Neuronal stem cell (in vitro differentiated cells): ENCODE data around the gene TTBK1.

Experiments
- DNase-seq: peaks from one replicate; pipeline ENCODE4 v3.0.0-alpha.2; 2013; ENCODE audit warnings: low spot score
- H2AFZ ChIP-seq: one replicate; pipeline ENCODE4 v1.6.1; 2013; ENCODE audit warnings: mild to moderate bottlenecking, low read length, inconsistent platforms
- H2AK5ac ChIP-seq: 2 replicates; pipeline ENCODE4 v1.6.1; 2013; ENCODE audit warnings: low read depth, mild to moderate bottlenecking, inconsistent platforms, low read length, moderate library complexity, mixed read lengths
- H2BK120ac ChIP-seq: 2 replicates; pipeline ENCODE4 v1.6.1; 2013; ENCODE audit warnings: low read depth, mild to moderate bottlenecking, inconsistent platforms, low read length, moderate library complexity, mixed read lengths
- H2BK12ac ChIP-seq: one replicate; pipeline ENCODE4 v1.6.1; 2013; ENCODE audit warnings: low read length, inconsistent platforms
- H2BK15ac ChIP-seq: 2 replicates; pipeline ENCODE4 v1.6.1; 2013; ENCODE audit warnings: mild to moderate bottlenecking, low read length, inconsistent platforms, mixed read lengths
- H2BK5ac ChIP-seq: one replicate; pipeline ENCODE4 v1.6.1; 2013; ENCODE audit warnings: inconsistent platforms, mild to moderate bottlenecking, low read length, moderate library complexity
- H3K14ac ChIP-seq: one replicate; pipeline ENCODE4 v1.6.1; 2013; ENCODE audit warnings: low read length, inconsistent platforms
- H3K18ac ChIP-seq: 2 replicates; pipeline ENCODE4 v1.6.1; 2013; ENCODE audit warnings: low read length, inconsistent platforms
- H3K23ac ChIP-seq: 2 replicates; pipeline ENCODE4 v1.6.1; 2013; ENCODE audit warnings: low read depth, mild to moderate bottlenecking, mixed read lengths, low read length, inconsistent platforms; ENCODE audit not compliant: poor library complexity
- H3K27ac ChIP-seq: replicated peaks from 3 replicates; pipeline ENCODE4 v1.5.1; 2013; ENCODE audit warnings: low read length, inconsistent platforms
- H3K27me3 ChIP-seq, 3 experiments: 2 replicates each; pipeline ENCODE4 v1.6.1; 2013; ENCODE audit warnings: low read length in 3 of 3, mild to moderate bottlenecking in 2 of 3, inconsistent platforms in 1 of 3, low read depth in 1 of 3, mixed read lengths in 1 of 3, moderate library complexity in 1 of 3; ENCODE audit not compliant: control insufficient read depth in 3 of 3, insufficient read depth in 3 of 3
- H3K36me3 ChIP-seq, 2 donors: replicated peaks in 1 of 2; 2 replicates each; pipeline ENCODE4 v1.6.1; 2013; ENCODE audit warnings: low read length in 2 of 2; ENCODE audit not compliant: control insufficient read depth in 2 of 2, insufficient read depth in 2 of 2
- H3K4ac ChIP-seq: 2 replicates; pipeline ENCODE4 v1.6.1; 2013; ENCODE audit warnings: inconsistent platforms, mild to moderate bottlenecking, low read length, moderate library complexity
- H3K4me1 ChIP-seq, 2 donors: 1 replicate in 1 of 2; 2 replicates in 1 of 2; pipeline ENCODE4 v1.6.1; 2013; ENCODE audit warnings: low read length in 2 of 2, low read depth in 1 of 2; ENCODE audit not compliant: control insufficient read depth in 2 of 2, insufficient read depth in 1 of 2
- H3K4me2 ChIP-seq: one replicate; pipeline ENCODE4 v1.6.1; 2013; ENCODE audit warnings: mild to moderate bottlenecking, low read length, inconsistent platforms; ENCODE audit not compliant: insufficient read depth, poor library complexity, severe bottlenecking
- H3K4me3 ChIP-seq, 2 donors: 2 replicates each; pipeline ENCODE4 v1.5.1; 2013; ENCODE audit warnings: low read length in 2 of 2, mild to moderate bottlenecking in 2 of 2, inconsistent platforms in 1 of 2, moderate library complexity in 1 of 2
- H3K79me1 ChIP-seq: one replicate; pipeline ENCODE4 v1.6.1; 2013; ENCODE audit warnings: low read depth, mild to moderate bottlenecking, inconsistent platforms, low read length, moderate library complexity
- H3K9ac ChIP-seq: one replicate; pipeline ENCODE4 v1.6.1; 2013; ENCODE audit warnings: mild to moderate bottlenecking, low read depth, low read length, inconsistent platforms; ENCODE audit not compliant: poor library complexity
- H3K9me3 ChIP-seq, 2 donors: replicated peaks in 1 of 2; 2 replicates each; pipeline versions ENCODE3 to v1.6.1; 2013; ENCODE audit warnings: low read length in 2 of 2, mild to moderate bottlenecking in 2 of 2, inconsistent platforms in 1 of 2, low read depth in 1 of 2, mixed read lengths in 1 of 2, moderate library complexity in 1 of 2; ENCODE audit not compliant: control insufficient read depth in 2 of 2, insufficient read depth in 1 of 2
- H4K8ac ChIP-seq: one replicate; pipeline ENCODE4 v1.6.1; 2013; ENCODE audit warnings: low read depth, mild to moderate bottlenecking, inconsistent platforms, low read length, moderate library complexity
- H4K91ac ChIP-seq: one replicate; pipeline ENCODE4 v1.6.1; 2013; ENCODE audit warnings: low read length, low read depth, mild to moderate bottlenecking, inconsistent platforms; ENCODE audit not compliant: poor library complexity
- WGBS, 2 donors: extraction: QIAGEN DNeasy Blood & Tissue Kit; methylation state at CpG; one replicate each; pipeline ENCODE4 v1.1.7; 2013; ENCODE audit warnings: missing lambda C conversion rate in 2 of 2, mixed read lengths in 1 of 2; ENCODE audit not compliant: insufficient read length in 2 of 2, insufficient replicate concordance in 1 of 2; ENCODE audit errors: extremely low coverage in 2 of 2; 5-methylcytosine and 5-hydroxymethylcytosine counted together

TTBK1 gene

GRCh38 chr6:43219119-43219518 lies 24.2 kb upstream of the TTBK1 start:
- peaks cover 4% of the 10 kb centered on the region for H3K79me1 ChIP-seq
- H4K8ac ChIP-seq = no peak overlapping the region
- H3K9me3 ChIP-seq = no peaks in the 10 kb centered on the region
- H3K4me3 ChIP-seq = no peak overlapping the region
- WGBS, 2 donors = no CpG with 5 or more reads among the region's 3 CpGs
- peaks cover 14 to 65% of the 10 kb centered on the region in 2 donors for H3K36me3 ChIP-seq
- H2BK12ac ChIP-seq = no peak overlapping the region
- no peak overlapping the region for H3K27ac ChIP-seq
- H3K4me1 ChIP-seq = peaks cover 0 to 1% of the 10 kb centered on the region in 2 donors
- no peak overlapping the region for H3K23ac ChIP-seq
- no peak overlapping the region for H3K4me2 ChIP-seq
- no peak overlapping the region for H3K18ac ChIP-seq
- no peak for DNase-seq
- no peak overlapping the region for H2BK15ac ChIP-seq
- no peak overlapping the region for H3K9ac ChIP-seq
- no peak overlapping the region for H4K91ac ChIP-seq
- H3K27me3 ChIP-seq = no peaks in the 10 kb centered on the region
- no peak overlapping the region for H2BK5ac ChIP-seq
- no peak overlapping the region for H2BK120ac ChIP-seq
- no peak overlapping the region for H2AFZ ChIP-seq
- H3K4ac ChIP-seq = no peak overlapping the region
- H3K14ac ChIP-seq = no peak overlapping the region
- no peak overlapping the region for H2AK5ac ChIP-seq

- Histone ChIP-seq H2BK15ac (no peak overlapping the region), H3K4me1 (peaks cover 0 to 1% of the 10 kb centered on the region in 2 donors), H3K4me3 (no peak overlapping the region), H2AK5ac (no peak overlapping the region), H3K9ac (no peak overlapping the region), H2BK12ac (no peak overlapping the region), H3K9me3 (no peaks in the 10 kb centered on the region), H3K27ac (no peak overlapping the region), H4K8ac (no peak overlapping the region), H3K4me2 (no peak overlapping the region), H4K91ac (no peak overlapping the region), H3K79me1 (peaks cover 4% of the 10 kb centered on the region), H3K27me3 (no peaks in the 10 kb centered on the region), H3K36me3 (peaks cover 17 to 71% of the 10 kb centered on the region in 2 donors), H3K18ac (no peak overlapping the region), H2AFZ (no peak overlapping the region), H3K14ac (peak overlapping the region; percentile 78), H3K23ac (no peak overlapping the region), H3K4ac (no peak overlapping the region), H2BK5ac (no peak overlapping the region), H2BK120ac (no peak overlapping the region)
- DNase-seq = no peak
- WGBS, 2 donors = no CpG with 5 or more reads among the region's 7 CpGs
Observed at GRCh38 chr6:43219814-43220213, 23.5 kb upstream of the TTBK1 start.

- H3K79me1 ChIP-seq = peaks cover 4% of the 10 kb centered on the region
- H3K4ac ChIP-seq = no peak overlapping the region
- WGBS, 2 donors = no CpG with 5 or more reads among the region's 16 CpGs
- no peak overlapping the region for H3K27ac ChIP-seq
- H3K9ac ChIP-seq = peak overlapping the region; percentile 3
- H3K36me3 ChIP-seq = peaks cover 17 to 68% of the 10 kb centered on the region in 2 donors
- H3K4me3 ChIP-seq = no peak overlapping the region
- no peak for DNase-seq
- H3K14ac ChIP-seq = no peak overlapping the region
- no peak overlapping the region for H2BK120ac ChIP-seq
- no peak overlapping the region for H3K18ac ChIP-seq
- no peaks in the 10 kb centered on the region for H3K9me3 ChIP-seq
- H2BK12ac ChIP-seq = no peak overlapping the region
- no peaks in the 10 kb centered on the region for H3K27me3 ChIP-seq
- no peak overlapping the region for H2AFZ ChIP-seq
- H4K91ac ChIP-seq = no peak overlapping the region
- H3K23ac ChIP-seq = peak overlapping the region; percentile 35
- no peak overlapping the region for H2AK5ac ChIP-seq
- H2BK15ac ChIP-seq = no peak overlapping the region
- H3K4me1 ChIP-seq = peaks cover 0 to 1% of the 10 kb centered on the region in 2 donors
- no peak overlapping the region for H3K4me2 ChIP-seq
- H4K8ac ChIP-seq = no peak overlapping the region
- no peak overlapping the region for H2BK5ac ChIP-seq
Observed at GRCh38 chr6:43220439-43220951, 22.8 kb upstream of the TTBK1 start.

- H3K4me2 ChIP-seq = no peak overlapping the region
- H2BK120ac ChIP-seq = no peak overlapping the region
- H3K9me3 ChIP-seq = no peaks in the 10 kb centered on the region
- no peak overlapping the region for H3K9ac ChIP-seq
- H3K4me1 ChIP-seq = peaks cover 0 to 1% of the 10 kb centered on the region in 2 donors
- no peak overlapping the region for H2AK5ac ChIP-seq
- H3K4me3 ChIP-seq = peak overlapping the region in 1 of 2 donors; percentile 56
- no peak overlapping the region for H4K8ac ChIP-seq
- H3K18ac ChIP-seq = no peak overlapping the region
- H2BK15ac ChIP-seq = no peak overlapping the region
- H3K36me3 ChIP-seq = peaks cover 16 to 68% of the 10 kb centered on the region in 2 donors
- H4K91ac ChIP-seq = no peak overlapping the region
- H3K27me3 ChIP-seq = no peaks in the 10 kb centered on the region
- no peak overlapping the region for H3K4ac ChIP-seq
- no peak overlapping the region for H2AFZ ChIP-seq
- H3K27ac ChIP-seq = no peak overlapping the region
- peaks cover 4% of the 10 kb centered on the region for H3K79me1 ChIP-seq
- no peak for DNase-seq
- no peak overlapping the region for H3K14ac ChIP-seq
- no peak overlapping the region for H2BK12ac ChIP-seq
- no peak overlapping the region for H2BK5ac ChIP-seq
- H3K23ac ChIP-seq = no peak overlapping the region
- no CpG with 5 or more reads among the region's 20 CpGs for WGBS, 2 donors
Observed at GRCh38 chr6:43221046-43221972, 22.0 kb upstream of the TTBK1 start.
